Body of pancreas (tissue), 4 donors: ENCODE results near the gene OGT.

Source experiments
- CTCF ChIP-seq, 7 experiments: fragments of 450-650 bp in 4 of 7; fragments of 200-600 bp in 3 of 7; sonication (generic) in 3 of 7; IDR thresholded peaks; one replicate each; pipeline ENCODE4 v1.5.1; 2016 to 2019; ENCODE audit warnings: antibody characterized with exemption in 7 of 7
- POLR2A ChIP-seq, 3 donors: fragments of 450-650 bp; IDR thresholded peaks; one replicate each; pipeline ENCODE4 v1.6.1; 2016; ENCODE audit warnings: antibody characterized with exemption in 3 of 3, mild to moderate bottlenecking in 2 of 3

- TF ChIP-seq POLR2A (IDR thresholded peaks at IDR 0.05) (no peak), CTCF (IDR thresholded peaks at IDR 0.05) (no peak)
These were observed 82.2 kb downstream of the OGT start for GRCh38 chrX:71615056-71615455.
